Stimulated activated effector memory CD8-positive, alpha-beta T cell treated with anti-CD3 and anti-CD28 coated beads, Interleukin-12 subunit alpha, Interleukin-12 subunit beta, amount 100 ng/mL, for 72 hours (primary cell): ENCODE measurements around the gene ZC2HC1B.
"Not testable (repeated sequence)": the region's sequence is repeated elsewhere in the genome, so short reads cannot be mapped to it uniquely, and the experiment has no call there.

Experiments used
- ATAC-seq: fragments of 150-1000 bp; cut with Tn5 transposase; 2 replicates; pipeline ENCODE4 v1.10.0; 2021
- DNase-seq, 2 donors: peaks; one replicate each; pipeline ENCODE4 v3.0.0; 2021 to 2022; ENCODE audit warnings: low spot score in 2 of 2
- H3K27ac Mint-ChIP-seq: one replicate; pipeline ENCODE4 v1.8.0; 2022; ENCODE audit warnings: mild to moderate bottlenecking, mixed read lengths
- H3K36me3 Mint-ChIP-seq: one replicate; pipeline ENCODE4 v1.8.0; 2022; ENCODE audit warnings: mild to moderate bottlenecking, mixed read lengths
- H3K4me1 Mint-ChIP-seq: one replicate; pipeline ENCODE4 v1.8.0; 2022; ENCODE audit warnings: mixed read lengths
- H3K4me3 Mint-ChIP-seq: one replicate; pipeline ENCODE4 v1.8.0; 2022; ENCODE audit warnings: mild to moderate bottlenecking, mixed read lengths
- H3K9me3 Mint-ChIP-seq: one replicate; pipeline ENCODE4 v1.8.0; 2022; ENCODE audit warnings: mixed read lengths

The ZC2HC1B gene

GRCh38 chr6:143882401-143882930 is 18.2 kb downstream of the ZC2HC1B start:
- ATAC-seq, result no peak
- H3K9me3 Mint-ChIP-seq, result no peaks in the 10 kb centered on the region

GRCh38 chr6:143884216-143884900 is 20.1 kb downstream of the ZC2HC1B start:
- no peak overlapping the region for H3K27ac Mint-ChIP-seq
- DNase-seq (no peak), ATAC-seq (no peak)
- no peaks in the 10 kb centered on the region for H3K36me3 Mint-ChIP-seq
- no peak overlapping the region for H3K4me3 Mint-ChIP-seq
- H3K4me1 Mint-ChIP-seq, result no peaks in the 10 kb centered on the region
- no peaks in the 10 kb centered on the region for H3K9me3 Mint-ChIP-seq

More at GRCh38 chr6:143882401-143882930, 18.2 kb downstream of the ZC2HC1B start:
- DNase-seq, result no peak
- peaks cover 9% of the 10 kb centered on the region for H3K4me1 Mint-ChIP-seq
- no peaks in the 10 kb centered on the region for H3K36me3 Mint-ChIP-seq
- H3K4me3 Mint-ChIP-seq, result no peak overlapping the region
- no peak overlapping the region for H3K27ac Mint-ChIP-seq

GRCh38 chr6:143885116-143885515 is 20.8 kb downstream of the ZC2HC1B start:
- no peaks in the 10 kb centered on the region for H3K4me1 Mint-ChIP-seq
- no peak for ATAC-seq

GRCh38 chr6:143894655-143895054 is 30.4 kb downstream of the ZC2HC1B start:
- Mint-ChIP-seq H3K27ac (no peak overlapping the region), H3K36me3 (no peaks in the 10 kb centered on the region), H3K4me3 (no peak overlapping the region), H3K9me3 (no peaks in the 10 kb centered on the region), H3K4me1 (no peaks in the 10 kb centered on the region)
- no peak for ATAC-seq
- DNase-seq, result no peak

More at GRCh38 chr6:143885116-143885515, 20.8 kb downstream of the ZC2HC1B start:
- H3K4me3 Mint-ChIP-seq, result no peak overlapping the region
- H3K27ac Mint-ChIP-seq, result no peak overlapping the region
- DNase-seq, result no peak
- no peaks in the 10 kb centered on the region for H3K9me3 Mint-ChIP-seq
- H3K36me3 Mint-ChIP-seq, result no peaks in the 10 kb centered on the region

GRCh38 chr6:143896126-143896860 is 32.0 kb downstream of the ZC2HC1B start:
- DNase-seq (no peak), ATAC-seq (no peak)
- Mint-ChIP-seq H3K36me3 (no peaks in the 10 kb centered on the region), H3K9me3 (no peaks in the 10 kb centered on the region), H3K27ac (no peak overlapping the region), H3K4me3 (no peak overlapping the region), H3K4me1 (no peaks in the 10 kb centered on the region)

- DNase-seq, result no peak
- Mint-ChIP-seq H3K27ac (no peak overlapping the region), H3K36me3 (no peaks in the 10 kb centered on the region), H3K9me3 (no peaks in the 10 kb centered on the region), H3K4me3 (no peak overlapping the region), H3K4me1 (peaks cover 9% of the 10 kb centered on the region)
- no peak for ATAC-seq
Observed at GRCh38 chr6:143900358-143900757, 36.1 kb downstream of the ZC2HC1B start.

GRCh38 chr6:143901885-143902750 is 37.8 kb downstream of the ZC2HC1B start:
- no peaks in the 10 kb centered on the region for H3K36me3 Mint-ChIP-seq
- no peak overlapping the region for H3K4me3 Mint-ChIP-seq
- H3K9me3 Mint-ChIP-seq, result no peaks in the 10 kb centered on the region
- H3K27ac Mint-ChIP-seq, result peak overlapping the region; percentile 38
- H3K4me1 Mint-ChIP-seq, result peaks cover 9% of the 10 kb centered on the region
- DNase-seq (peak in 1 of 2 donors; percentile 55), ATAC-seq (peak; percentile 94)

GRCh38 chr6:143902827-143903226 is 38.6 kb downstream of the ZC2HC1B start:
- no peak overlapping the region for H3K4me3 Mint-ChIP-seq

GRCh38 chr6:143911028-143911427 is 46.8 kb downstream of the ZC2HC1B start:
- ATAC-seq (no peak), DNase-seq (no peak)
- H3K36me3 Mint-ChIP-seq, result no peaks in the 10 kb centered on the region
- no peak overlapping the region for H3K4me3 Mint-ChIP-seq
- H3K9me3 Mint-ChIP-seq, result peaks cover 20% of the 10 kb centered on the region
- no peak overlapping the region for H3K27ac Mint-ChIP-seq
- no peaks in the 10 kb centered on the region for H3K4me1 Mint-ChIP-seq

More at GRCh38 chr6:143902827-143903226, 38.6 kb downstream of the ZC2HC1B start:
- Mint-ChIP-seq H3K9me3 (no peaks in the 10 kb centered on the region), H3K27ac (no peak overlapping the region), H3K4me1 (peaks cover 9% of the 10 kb centered on the region), H3K36me3 (no peaks in the 10 kb centered on the region)
- ATAC-seq, result no peak
- DNase-seq, result no peak

- ATAC-seq, result no peak
- no peak for DNase-seq
- Mint-ChIP-seq H3K9me3 (peaks cover 24% of the 10 kb centered on the region), H3K36me3 (no peaks in the 10 kb centered on the region), H3K27ac (no peak overlapping the region), H3K4me3 (no peak overlapping the region), H3K4me1 (no peaks in the 10 kb centered on the region)
Observed at GRCh38 chr6:143912671-143913070, 48.4 kb downstream of the ZC2HC1B start.

GRCh38 chr6:143917026-143917425 is 52.8 kb downstream of the ZC2HC1B start:
- H3K4me1 Mint-ChIP-seq, ATAC-seq, DNase-seq, H3K4me3 Mint-ChIP-seq, H3K27ac Mint-ChIP-seq, H3K36me3 Mint-ChIP-seq: not testable (repeated sequence)
- H3K9me3 Mint-ChIP-seq, result peaks cover 20% of the 10 kb centered on the region

GRCh38 chr6:143928853-143929252 is 64.6 kb downstream of the ZC2HC1B start:
- Mint-ChIP-seq H3K4me3 (no peak overlapping the region), H3K4me1 (no peaks in the 10 kb centered on the region), H3K27ac (no peak overlapping the region), H3K9me3 (peaks cover 9% of the 10 kb centered on the region), H3K36me3 (no peaks in the 10 kb centered on the region)
- DNase-seq (no peak), ATAC-seq (no peak)

- Mint-ChIP-seq H3K9me3 (peaks cover 9% of the 10 kb centered on the region), H3K4me3 (no peak overlapping the region), H3K36me3 (no peaks in the 10 kb centered on the region), H3K27ac (no peak overlapping the region), H3K4me1 (no peaks in the 10 kb centered on the region)
- ATAC-seq (no peak), DNase-seq (no peak)
Observed at GRCh38 chr6:143929975-143930374, 65.7 kb downstream of the ZC2HC1B start.

- peak overlapping the region; percentile 10 for H3K27ac Mint-ChIP-seq
- DNase-seq (no peak), ATAC-seq (no peak)
- H3K4me1 Mint-ChIP-seq, result no peaks in the 10 kb centered on the region
- H3K36me3 Mint-ChIP-seq, result no peaks in the 10 kb centered on the region
- peaks cover 5% of the 10 kb centered on the region for H3K9me3 Mint-ChIP-seq
- no peak overlapping the region for H3K4me3 Mint-ChIP-seq
Observed at GRCh38 chr6:143934331-143934730, 70.1 kb downstream of the ZC2HC1B start.

- no peak overlapping the region for H3K4me3 Mint-ChIP-seq
- ATAC-seq (no peak), DNase-seq (no peak)
- no peaks in the 10 kb centered on the region for H3K36me3 Mint-ChIP-seq
- peaks cover 5% of the 10 kb centered on the region for H3K9me3 Mint-ChIP-seq
- peak overlapping the region; percentile 10 for H3K27ac Mint-ChIP-seq
- H3K4me1 Mint-ChIP-seq, result no peaks in the 10 kb centered on the region
Observed at GRCh38 chr6:143934867-143935266, 70.6 kb downstream of the ZC2HC1B start.
